ENCODE results near the gene CCNB1.

GRCh38 chr5:69170969-69171368 is 4.0 kb downstream of the CCNB1 start:
- no peak for TF ChIP-seq EZH2phosphoT487 (conservative IDR thresholded peaks at IDR 0.05; ENCODE audit: low read length)
- no peak for TF ChIP-seq CTCF (IDR thresholded peaks at IDR 0.05; ENCODE audit: insufficient read depth, low read length, poor library complexity, severe bottlenecking)

Measured in SU-DHL-6 (cell line).